Hematopoietic multipotent progenitor cell treated with erythropoietin and hydrocortisone succinate and interleukin-3 and kit ligand, for 8 days (in vitro differentiated cells): Measurements from ENCODE around the gene CCDC12.

ENCODE experiments used
- DNase-seq: peaks from one replicate; pipeline ENCODE4 v3.0.0-alpha.2; 2015

CCDC12 gene

DNA sequence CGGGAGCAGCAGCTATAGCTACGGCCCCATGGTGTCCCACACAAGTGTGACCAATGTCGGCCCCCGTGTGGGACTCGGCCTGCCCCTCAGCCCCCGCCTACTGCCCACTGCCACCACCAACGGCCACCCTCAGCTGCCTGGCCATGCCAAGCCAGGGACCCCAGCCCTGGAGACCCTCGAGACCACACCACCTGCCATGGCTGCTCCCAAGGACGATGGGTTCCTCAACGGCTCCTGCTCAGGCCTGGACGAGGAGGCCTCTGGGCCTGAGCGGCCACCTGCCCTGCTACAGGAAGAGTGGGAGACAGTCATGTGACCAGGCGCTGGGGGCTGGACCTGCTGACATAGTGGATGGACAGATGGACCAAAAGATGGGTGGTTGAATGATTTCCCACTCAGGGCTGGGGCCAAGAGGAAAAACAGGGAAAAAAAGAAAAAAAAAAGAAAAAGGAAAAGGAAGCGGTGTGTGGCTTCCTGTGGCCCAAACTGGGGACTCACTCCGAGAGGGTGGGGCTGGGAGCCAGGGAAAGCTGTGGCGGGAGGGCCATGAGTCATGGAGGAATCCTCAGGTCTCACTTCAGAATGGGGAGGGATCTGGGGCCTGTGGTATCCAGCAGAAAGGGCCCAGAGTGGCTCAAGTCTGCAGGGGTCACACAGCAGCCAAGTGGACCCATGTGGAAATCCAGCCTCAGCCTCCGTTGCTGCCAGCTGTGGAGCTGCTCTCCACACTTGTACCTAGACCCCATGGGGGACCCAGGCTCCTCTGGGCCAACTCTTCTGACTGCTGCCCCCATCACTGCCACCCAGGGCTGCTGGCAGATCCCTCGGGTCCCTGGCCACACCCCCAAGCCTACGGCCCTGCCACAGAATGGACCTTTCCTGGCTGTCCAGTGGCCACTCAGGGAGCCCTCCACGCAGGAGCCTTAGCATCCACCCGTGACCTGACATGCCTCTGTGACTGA is 72.9 kb downstream of the CCDC12 start:
- no peak for DNase-seq

DNA sequence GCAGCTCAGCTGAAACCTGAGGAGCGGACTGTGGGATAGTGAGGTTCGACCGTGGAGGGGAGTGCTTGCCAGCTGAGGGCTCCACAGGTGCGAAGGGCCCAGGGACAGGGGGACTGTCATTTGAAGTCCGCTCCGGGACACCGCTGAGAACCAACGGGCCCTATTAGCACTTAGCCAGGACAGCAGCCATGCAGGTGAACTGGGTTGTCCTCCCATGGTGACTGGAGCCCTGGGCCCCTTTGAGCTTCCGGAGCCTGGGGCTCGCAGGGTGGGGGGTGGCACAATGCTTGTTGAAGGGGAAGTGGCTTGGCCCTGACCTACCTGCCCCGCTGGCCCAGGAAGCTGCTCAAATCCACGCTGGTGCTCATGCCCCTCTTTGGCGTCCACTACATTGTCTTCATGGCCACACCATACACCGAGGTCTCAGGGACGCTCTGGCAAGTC is 74.3 kb downstream of the CCDC12 start:
- DNase-seq: no peak

DNA sequence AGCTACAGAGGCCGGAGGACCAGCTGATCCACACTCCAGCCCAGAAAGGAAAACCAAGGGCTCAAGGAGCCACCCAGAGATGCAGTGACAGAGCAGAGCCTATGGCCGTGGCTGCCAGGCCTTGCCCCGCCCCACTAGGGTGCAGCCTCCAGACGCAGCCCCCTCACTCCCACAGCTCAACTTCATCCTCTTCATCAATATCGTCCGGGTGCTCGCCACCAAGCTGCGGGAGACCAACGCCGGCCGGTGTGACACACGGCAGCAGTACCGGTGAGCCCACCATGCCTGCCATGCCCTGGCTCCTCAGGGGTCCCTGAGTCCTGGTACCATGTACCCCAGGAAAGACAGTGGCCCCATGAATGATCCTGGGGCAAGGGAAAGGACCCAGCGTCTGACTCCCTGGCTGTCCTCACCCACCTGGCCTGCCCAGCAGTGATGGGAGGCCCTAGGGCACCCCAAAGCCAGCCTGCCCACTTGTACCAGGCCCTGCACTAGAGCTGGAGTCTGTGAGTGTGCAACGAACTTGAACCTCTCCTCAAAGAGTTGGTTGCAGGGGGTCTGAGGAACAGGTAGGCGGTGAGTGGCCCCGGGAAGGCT is 74.9 kb downstream of the CCDC12 start:
- DNase-seq: no peak

DNA sequence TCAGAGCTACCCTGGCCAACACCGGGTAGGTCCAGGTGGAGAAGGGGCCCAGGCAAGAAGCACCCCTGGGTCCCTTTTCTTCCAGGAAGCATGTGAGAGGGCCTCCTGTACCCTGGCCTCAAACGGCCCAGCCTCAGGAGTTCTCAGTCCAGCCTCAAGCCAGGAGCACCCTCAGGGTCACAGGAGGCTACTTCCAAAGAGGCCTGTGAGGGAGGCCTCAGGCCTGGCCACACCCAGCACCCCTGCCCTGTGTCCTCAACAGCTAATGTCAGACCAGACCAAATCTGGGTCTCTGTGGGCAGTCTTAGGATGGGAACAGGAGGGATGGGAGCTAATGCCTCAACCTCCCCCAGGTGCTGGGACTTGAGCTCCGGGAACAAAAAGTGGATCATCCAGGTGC is 75.5 kb downstream of the CCDC12 start:
- DNase-seq: no peak

GRCh38 chr3:46900356-46900755 is 76.2 kb downstream of the CCDC12 start:
- DNase-seq: no peak

DNA sequence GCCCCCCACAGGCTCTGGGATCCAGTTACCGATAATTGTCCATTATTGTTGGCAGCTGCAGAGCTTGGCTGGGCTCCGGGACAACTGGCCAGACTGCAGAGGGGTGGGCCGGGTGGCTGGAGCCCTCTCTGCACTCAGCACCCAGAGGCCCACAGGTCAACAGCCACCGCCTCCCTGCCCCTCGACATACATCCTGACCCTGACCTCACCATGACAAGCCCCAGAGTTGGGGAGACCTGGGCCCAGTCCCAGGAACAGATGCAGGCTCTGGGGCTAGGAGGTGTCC is 76.6 kb downstream of the CCDC12 start:
- no peak for DNase-seq

DNA sequence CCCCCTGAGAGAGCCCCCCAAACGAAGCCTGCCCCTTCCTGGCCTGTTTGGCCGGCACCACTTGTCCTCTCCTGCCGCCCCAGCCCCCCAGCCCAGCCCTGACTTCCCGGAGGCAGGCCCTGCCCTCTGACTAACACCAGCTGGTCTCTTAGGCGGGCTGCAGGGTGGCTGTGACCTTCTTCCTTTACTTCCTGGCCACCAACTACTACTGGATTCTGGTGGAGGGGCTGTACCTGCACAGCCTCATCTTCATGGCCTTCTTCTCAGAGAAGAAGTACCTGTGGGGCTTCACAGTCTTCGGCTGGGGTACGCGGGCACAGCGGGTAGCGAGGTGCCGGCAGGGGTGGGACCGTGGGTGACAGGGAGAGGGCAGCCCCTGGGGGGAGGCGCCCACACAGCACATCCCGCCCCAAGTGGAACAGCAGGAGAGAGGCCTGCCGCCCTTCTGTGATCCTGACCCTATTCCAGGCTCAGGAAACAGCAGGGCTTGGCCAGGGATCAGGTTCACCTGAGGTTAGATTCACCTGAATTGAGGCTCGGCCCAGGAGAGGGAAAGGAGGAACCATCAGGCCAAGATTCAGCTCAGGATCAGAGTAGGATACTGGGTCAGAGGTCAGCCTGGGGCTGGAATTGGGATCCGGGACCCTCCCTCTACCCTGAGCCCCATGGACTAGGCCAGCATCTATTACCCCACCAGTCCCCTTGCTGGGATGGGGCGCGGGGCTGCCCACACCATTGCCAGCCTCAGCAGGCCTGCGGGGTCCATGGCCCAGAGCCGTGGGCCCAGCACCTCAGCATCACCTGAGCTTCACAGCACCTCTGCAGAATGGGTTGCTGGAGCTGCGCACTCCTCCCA is 77.2 kb downstream of the CCDC12 start:
- DNase-seq: no peak

DNA sequence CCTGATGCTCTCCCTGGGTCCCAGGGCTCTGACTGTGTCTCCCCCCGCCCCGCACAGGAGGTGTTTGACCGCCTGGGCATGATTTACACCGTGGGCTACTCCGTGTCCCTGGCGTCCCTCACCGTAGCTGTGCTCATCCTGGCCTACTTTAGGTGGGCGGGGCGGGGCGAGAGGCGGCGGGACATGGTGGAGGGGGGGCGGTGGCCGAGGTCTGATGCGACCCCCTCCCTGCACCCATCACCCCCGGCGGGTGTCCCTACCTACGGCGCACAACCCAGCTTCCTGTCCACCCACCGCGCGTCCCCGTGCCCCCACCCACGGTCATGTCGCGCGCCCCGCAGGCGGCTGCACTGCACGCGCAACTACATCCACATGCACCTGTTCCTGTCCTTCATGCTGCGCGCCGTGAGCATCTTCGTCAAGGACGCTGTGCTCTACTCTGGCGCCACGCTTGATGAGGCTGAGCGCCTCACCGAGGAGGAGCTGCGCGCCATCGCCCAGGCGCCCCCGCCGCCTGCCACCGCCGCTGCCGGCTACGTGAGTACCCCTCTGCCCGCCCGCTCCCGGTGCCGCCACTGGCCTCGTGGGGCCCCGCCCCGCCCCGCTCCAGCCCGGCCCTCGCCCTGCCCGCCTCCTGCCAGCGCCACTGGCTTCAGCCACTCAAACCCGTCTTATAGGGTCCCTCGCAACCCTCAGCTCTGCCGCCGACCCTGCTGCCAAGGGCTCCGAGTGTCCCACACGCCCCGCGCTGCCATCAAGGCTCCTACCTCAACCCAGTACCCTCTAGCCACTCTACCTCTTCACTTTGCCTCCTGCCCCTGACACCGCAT is 78.0 kb downstream of the CCDC12 start:
- DNase-seq: no peak

- DNase-seq: no peak
These were observed 78.7 kb downstream of the CCDC12 start for GRCh38 chr3:46897829-46898320.

DNA sequence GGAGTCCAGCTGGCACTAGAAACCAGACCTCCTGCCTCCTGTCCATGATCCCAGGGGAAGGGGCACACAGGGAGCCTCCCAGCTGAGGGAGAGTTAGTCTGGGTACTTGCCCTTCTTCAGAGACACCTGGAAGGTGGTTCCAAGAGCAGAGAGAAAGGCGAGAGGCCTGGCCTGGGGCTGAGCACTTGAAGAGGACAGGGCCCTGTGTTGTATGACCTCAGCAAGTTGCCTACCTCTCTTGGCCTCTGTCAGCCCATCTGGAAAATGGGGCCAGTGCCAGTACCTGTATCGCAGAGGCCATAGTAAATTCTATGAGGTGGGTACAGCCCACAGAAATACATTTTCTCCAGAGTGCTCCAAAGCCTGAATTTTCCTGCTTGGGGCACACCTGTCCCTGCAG is 79.5 kb downstream of the CCDC12 start:
- DNase-seq: no peak

- DNase-seq: no peak
These were observed 80.2 kb downstream of the CCDC12 start for GRCh38 chr3:46896386-46896785.

DNA sequence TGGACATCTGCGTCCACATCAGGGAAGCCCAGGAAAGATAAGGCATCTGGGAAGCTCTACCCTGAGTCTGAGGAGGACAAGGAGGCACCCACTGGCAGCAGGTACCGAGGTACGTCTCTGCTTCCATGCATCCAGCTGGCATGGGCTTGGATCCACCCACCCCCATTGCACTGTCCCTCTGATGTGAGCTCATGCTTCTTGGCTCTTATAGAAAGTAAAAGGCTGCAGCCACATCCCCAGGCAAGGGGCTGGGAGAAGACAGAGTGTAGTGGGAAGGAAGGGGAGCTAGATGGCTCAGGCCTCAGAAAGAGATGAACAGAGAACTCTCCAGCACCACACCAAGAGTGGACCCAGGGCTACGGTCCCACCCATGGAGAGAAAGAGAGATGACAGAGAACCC is 80.8 kb downstream of the CCDC12 start:
- no peak for DNase-seq

- peak; percentile 65 for DNase-seq
These were observed 81.3 kb downstream of the CCDC12 start for GRCh38 chr3:46895204-46895660.

- no peak for DNase-seq
These were observed 82.3 kb downstream of the CCDC12 start for GRCh38 chr3:46894256-46894655.

DNA sequence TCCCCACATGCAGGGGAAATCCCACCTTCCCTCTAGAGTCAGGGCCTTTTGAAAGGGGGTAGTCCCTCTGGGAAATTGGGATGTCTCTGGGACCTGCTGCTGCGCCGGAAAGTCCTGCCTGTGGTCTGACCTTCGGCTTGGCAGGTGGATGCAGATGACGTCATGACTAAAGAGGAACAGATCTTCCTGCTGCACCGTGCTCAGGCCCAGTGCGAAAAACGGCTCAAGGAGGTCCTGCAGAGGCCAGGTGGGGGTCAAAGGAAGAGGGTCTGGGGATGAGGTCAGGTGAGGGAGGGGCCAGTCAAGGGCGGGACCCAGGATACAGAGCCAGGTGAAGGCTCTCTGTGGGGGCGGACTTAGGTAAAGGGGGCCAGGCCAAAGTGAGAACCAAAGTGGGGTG is 82.8 kb downstream of the CCDC12 start:
- DNase-seq: no peak

GRCh38 chr3:46893146-46893748 is 83.3 kb downstream of the CCDC12 start:
- DNase-seq: no peak

DNA sequence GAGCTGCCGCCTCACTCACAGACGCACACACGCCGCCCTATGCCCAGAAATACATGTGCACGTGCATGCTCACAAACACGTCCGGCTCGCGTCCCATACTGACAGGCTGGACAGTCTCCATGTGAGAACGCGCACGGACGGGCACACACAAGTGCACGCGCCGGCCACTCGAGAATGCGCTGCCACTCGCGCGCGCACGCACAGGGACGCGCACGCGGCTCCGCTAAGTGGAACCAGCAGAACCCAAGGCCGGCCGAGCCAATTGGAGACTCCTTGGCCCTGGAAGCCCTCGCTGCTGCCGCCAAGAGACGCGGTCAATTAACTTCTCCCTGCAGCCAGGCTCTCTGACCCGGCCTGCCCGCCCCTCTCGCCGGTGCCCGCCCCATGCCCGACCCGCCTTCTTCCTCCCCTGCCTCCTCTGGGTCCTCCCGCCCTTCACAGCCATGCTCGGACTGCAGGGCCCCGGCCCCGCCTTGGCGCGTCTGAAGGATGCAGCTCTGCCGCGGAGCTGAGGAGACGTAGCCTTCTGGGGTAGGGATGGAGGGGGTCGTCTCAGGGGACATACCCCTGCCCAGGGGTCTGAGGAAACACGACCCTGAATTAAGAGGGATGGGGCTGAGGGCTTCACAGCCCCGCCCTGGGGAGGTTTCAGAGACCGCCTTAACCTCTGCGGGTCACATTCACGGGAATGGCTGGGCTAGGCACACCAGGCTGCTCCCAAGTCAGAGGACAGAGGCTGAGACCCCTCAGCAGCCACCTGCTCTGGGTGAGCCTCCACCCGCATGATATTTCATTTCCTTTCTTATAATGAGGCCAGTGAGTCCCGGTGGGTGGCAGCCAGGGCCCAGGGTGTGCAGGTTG is 84.0 kb downstream of the CCDC12 start:
- DNase-seq: peak; percentile 50

- DNase-seq: no peak
These were observed 85.4 kb downstream of the CCDC12 start for GRCh38 chr3:46891132-46891531.

DNA sequence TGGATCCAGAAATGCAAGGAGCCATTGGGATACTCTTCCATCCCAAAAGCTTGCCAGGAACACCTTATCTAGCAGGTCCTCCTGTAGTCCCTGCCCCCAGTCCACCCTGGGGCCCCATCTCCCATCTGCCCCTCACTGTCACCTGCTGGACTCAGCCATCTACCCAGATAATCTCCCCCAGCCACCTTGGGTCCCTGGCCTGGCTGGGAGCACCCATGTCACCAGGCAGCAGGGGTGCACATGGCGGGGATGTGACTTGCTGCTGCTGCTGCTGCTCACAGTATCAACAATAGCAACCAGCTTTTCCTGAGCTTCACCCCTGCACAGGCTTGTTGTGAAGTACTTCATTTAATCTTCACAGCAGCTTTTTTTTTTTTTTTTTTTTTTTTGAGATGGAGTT is 86.4 kb downstream of the CCDC12 start:
- peak; percentile 16 for DNase-seq

DNA sequence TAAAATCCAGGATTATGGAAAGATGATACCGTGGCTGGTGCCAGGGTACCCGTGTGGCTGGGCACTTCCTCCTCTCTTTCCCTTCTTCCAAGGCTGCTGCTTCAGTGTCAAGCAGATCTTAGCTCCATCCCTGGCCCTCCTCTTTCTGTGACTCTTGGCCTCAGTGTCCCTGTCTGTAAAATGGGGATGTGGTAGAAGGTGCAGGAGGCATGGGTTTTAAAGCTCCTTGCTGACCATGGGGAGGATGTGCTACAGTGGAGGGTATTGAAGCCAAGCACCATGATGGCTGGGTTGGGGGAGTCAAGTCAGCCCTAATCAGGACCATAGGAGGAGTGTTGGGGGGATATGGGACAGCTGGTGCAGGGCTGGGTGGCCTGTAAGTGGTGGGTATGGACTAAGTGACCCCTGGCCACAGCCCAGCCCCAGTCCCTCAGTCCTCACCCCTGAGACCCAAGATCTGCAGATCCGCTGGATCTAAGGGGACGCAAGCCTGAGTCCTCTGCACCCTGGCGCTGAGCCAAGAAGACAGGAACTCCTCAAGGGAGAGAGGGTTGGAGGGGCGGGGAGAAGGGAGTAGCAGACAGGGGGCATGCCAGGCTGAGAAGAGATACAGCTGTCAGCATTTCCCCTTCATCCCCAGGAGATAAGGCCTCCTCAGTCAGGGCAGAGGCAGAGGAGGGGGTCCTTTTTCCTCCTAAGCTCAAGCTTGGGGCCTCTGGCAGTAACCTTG is 87.0 kb downstream of the CCDC12 start:
- DNase-seq: peak; percentile 44
